Measurements from ENCODE around the gene TLE4. TPM values are rescaled to one million over a fixed set of nuclear protein-coding genes. Genes with fewer than 3 reads are reported as not detected.

The TLE4 gene
- total RNA-seq, 1 donor from 2014 or later = 55.6 TPM

DNA sequence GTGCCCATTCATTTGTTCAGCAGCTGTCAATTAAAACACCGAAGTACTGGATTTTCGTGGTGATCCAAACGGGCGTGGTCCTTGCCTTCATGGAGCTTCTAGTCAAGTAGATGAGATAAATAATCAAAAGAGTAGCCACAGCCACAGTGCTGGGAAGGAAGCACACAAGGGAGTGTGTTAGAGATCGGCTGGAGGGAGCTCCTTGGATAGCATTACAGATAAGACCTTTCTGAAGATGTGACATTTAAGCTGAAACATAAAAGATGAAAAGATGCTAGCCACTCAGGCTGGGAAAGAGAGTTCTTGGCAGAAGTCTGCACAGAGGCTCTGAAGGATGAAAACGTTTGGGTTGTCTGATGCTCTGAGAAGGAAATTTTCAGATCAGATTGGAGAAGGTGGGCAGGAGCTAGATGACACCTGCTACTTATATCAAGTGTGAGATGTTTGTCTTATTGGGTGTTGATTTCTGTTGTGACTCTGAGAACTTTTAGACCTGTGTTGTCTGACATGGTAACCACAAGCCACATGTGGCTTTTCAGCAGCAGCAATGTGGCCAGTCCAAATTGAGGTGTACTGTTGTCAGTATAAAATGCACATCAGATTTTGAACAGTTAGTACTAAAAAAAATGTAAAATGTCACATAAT lies 123.9 kb downstream of the TLE4 start:
- Mint-ChIP-seq H3K9me3 (ENCODE audit: low read depth) (no peaks in the 10 kb centered on the region), H3K36me3 (ENCODE audit: insufficient read depth) (peaks cover 4% of the 10 kb centered on the region), H3K27ac (no peak overlapping the region), H3K27me3 (peaks cover 20% of the 10 kb centered on the region), H3K4me1 (ENCODE audit: low read depth) (peaks cover 16% of the 10 kb centered on the region), H3K4me3 (ENCODE audit: low read depth) (no peak overlapping the region)
- no peak for DNase-seq (ENCODE audit: low spot score, unreplicated experiment)
- TF ChIP-seq, protein P1, sequence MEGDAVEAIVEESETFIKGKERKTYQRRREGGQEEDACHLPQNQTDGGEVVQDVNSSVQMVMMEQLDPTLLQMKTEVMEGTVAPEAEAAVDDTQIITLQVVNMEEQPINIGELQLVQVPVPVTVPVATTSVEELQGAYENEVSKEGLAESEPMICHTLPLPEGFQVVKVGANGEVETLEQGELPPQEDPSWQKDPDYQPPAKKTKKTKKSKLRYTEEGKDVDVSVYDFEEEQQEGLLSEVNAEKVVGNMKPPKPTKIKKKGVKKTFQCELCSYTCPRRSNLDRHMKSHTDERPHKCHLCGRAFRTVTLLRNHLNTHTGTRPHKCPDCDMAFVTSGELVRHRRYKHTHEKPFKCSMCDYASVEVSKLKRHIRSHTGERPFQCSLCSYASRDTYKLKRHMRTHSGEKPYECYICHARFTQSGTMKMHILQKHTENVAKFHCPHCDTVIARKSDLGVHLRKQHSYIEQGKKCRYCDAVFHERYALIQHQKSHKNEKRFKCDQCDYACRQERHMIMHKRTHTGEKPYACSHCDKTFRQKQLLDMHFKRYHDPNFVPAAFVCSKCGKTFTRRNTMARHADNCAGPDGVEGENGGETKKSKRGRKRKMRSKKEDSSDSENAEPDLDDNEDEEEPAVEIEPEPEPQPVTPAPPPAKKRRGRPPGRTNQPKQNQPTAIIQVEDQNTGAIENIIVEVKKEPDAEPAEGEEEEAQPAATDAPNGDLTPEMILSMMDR (IDR thresholded peaks at IDR 0.05; ENCODE audit: unreplicated experiment) = no peak

DNA sequence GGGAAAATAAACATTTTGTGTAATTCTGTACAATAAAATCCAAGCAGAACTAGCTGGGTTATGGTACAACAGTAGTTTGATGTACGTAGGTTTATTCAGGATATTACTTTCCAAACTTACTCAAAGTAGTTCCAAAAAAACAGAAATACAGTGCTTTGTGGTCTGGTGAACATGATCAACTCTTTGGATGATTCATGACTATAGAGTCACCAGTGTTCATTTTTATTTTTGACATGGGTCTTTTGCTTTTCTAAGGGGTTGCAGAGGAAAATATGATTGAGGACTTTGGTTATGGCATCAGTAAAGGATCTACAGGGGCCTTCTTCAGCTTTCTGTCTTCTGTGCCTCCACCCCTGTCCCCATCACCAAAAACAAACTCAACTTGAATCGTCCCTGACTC lies 127.2 kb downstream of the TLE4 start:
- TF ChIP-seq, protein P1 (IDR thresholded peaks at IDR 0.05; ENCODE audit: unreplicated experiment) = no peak
- Mint-ChIP-seq H3K27me3 (peaks cover 5% of the 10 kb centered on the region), H3K4me1 (ENCODE audit: low read depth) (peaks cover 6% of the 10 kb centered on the region), H3K36me3 (ENCODE audit: insufficient read depth) (peaks cover 4% of the 10 kb centered on the region), H3K4me3 (ENCODE audit: low read depth) (no peak overlapping the region), H3K9me3 (ENCODE audit: low read depth) (no peaks in the 10 kb centered on the region), H3K27ac (no peak overlapping the region)
- no peak for DNase-seq (ENCODE audit: low spot score, unreplicated experiment)

DNA sequence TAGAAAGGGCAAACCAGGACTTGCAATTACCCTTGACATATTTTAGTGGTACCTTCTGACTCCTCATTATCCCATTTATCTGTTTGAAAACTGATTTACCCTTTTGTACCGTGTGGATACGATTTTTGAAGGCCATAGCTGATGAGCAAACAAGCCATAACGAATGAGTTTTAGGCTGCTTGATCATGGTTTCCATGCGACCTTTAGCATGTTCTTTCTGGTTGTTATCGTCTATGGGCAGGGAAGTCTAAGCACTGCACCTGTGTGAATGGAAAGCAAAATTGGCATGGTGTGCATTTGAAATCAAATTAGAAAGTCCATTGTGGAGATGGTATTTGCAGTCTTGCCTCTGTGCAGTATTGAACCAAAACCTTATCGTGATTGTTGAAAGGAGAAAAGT lies 127.7 kb downstream of the TLE4 start:
- TF ChIP-seq, protein P1 (IDR thresholded peaks at IDR 0.05; ENCODE audit: unreplicated experiment) = no peak
- no peaks in the 10 kb centered on the region for H3K9me3 Mint-ChIP-seq (ENCODE audit: low read depth)
- DNase-seq (ENCODE audit: low spot score, unreplicated experiment) = no peak

DNA sequence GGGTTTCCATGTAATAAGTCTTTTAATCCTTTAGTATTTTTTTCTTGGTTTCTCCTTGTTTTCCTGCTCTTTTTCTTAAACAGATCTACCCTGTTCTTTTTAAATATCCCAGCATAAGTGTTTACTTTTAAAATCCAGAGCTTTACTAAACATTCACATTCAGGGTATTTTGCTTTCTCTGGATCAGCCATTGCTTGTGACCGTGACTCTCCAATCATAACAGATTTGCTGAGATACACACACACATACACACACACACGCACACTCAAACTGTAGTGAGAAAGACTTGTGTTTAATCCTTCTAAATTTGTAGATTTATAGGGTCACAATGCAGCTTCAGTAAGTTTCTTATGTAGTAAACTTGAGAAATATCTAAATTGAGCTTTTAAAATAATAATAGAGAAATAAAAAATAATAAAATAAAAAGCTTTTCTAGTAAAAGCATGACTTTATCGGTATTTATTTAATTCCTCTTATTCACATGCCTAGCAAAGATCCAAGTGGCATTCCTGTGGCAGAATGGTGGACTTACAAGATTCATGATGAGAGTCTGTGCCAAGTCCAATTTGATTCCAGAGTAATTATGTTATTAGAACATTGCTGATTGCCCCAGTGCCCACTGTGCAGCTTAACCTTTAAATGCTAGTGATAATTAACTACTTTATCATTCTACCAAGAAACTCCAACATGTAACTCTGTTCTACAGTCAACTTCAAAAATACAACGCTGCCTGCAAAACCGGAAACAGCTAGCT lies 129.0 kb downstream of the TLE4 start:
- H3K27ac Mint-ChIP-seq = no peak overlapping the region
- no peaks in the 10 kb centered on the region for H3K27me3 Mint-ChIP-seq
- H3K36me3 Mint-ChIP-seq (ENCODE audit: insufficient read depth) = peaks cover 10% of the 10 kb centered on the region
- TF ChIP-seq, protein P1 (IDR thresholded peaks at IDR 0.05; ENCODE audit: unreplicated experiment) = no peak
- H3K4me1 Mint-ChIP-seq (ENCODE audit: low read depth) = no peaks in the 10 kb centered on the region
- no peaks in the 10 kb centered on the region for H3K9me3 Mint-ChIP-seq (ENCODE audit: low read depth)
- no peak for DNase-seq (ENCODE audit: low spot score, unreplicated experiment)
- no peak overlapping the region for H3K4me3 Mint-ChIP-seq (ENCODE audit: low read depth)

More for the DNA sequence above, 127.7 kb downstream of the TLE4 start:
- Mint-ChIP-seq H3K36me3 (ENCODE audit: insufficient read depth) (peaks cover 4% of the 10 kb centered on the region), H3K4me1 (ENCODE audit: low read depth) (peaks cover 1% of the 10 kb centered on the region), H3K4me3 (ENCODE audit: low read depth) (no peak overlapping the region), H3K27me3 (peaks cover 5% of the 10 kb centered on the region), H3K27ac (no peak overlapping the region)

DNA sequence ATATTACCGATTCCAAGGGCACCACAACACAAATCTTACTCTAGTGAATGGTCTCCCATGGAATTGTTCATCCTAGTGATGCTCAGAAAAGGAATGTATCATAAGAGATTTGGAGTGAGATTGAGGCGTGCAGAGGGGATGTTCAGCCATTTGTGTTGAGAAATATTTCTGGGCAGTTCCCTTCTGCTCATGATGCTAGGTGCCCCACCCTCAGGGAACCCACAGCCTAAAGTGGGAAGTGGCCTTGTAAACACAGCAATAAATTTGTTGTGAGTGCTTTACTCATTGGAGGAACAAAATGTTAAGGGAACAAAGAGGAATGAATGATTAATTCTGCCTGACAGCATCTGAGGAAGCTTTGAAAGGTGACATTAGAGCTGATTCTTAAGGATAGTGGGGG lies 129.9 kb downstream of the TLE4 start:
- no peaks in the 10 kb centered on the region for H3K4me1 Mint-ChIP-seq (ENCODE audit: low read depth)
- H3K9me3 Mint-ChIP-seq (ENCODE audit: low read depth) = no peaks in the 10 kb centered on the region
- TF ChIP-seq, protein P1 (IDR thresholded peaks at IDR 0.05; ENCODE audit: unreplicated experiment) = no peak
- no peak overlapping the region for H3K4me3 Mint-ChIP-seq (ENCODE audit: low read depth)
- peaks cover 13% of the 10 kb centered on the region for H3K36me3 Mint-ChIP-seq (ENCODE audit: insufficient read depth)
- H3K27ac Mint-ChIP-seq = peak overlapping the region; percentile 69
- no peaks in the 10 kb centered on the region for H3K27me3 Mint-ChIP-seq
- DNase-seq (ENCODE audit: low spot score, unreplicated experiment) = no peak
